GM19452 (cell line): Measurements from ENCODE around the gene RRP8.

Experiments
- ATAC-seq: cut with Tn5 transposase; IDR thresholded peaks from one replicate; pipeline ENCODE4 v1.9.1; 2021; ENCODE audit not compliant: unreplicated experiment

The RRP8 gene

GRCh38 chr11:6548641-6549040 is 54.8 kb downstream of the RRP8 start:
- ATAC-seq: no peak

- no peak for ATAC-seq
These were observed 55.3 kb downstream of the RRP8 start for GRCh38 chr11:6548121-6548520.

- ATAC-seq: no peak
These were observed 56.2 kb downstream of the RRP8 start for GRCh38 chr11:6547177-6547576.

GRCh38 chr11:6546735-6547134 is 56.7 kb downstream of the RRP8 start:
- no peak for ATAC-seq

GRCh38 chr11:6545917-6546605 is 57.4 kb downstream of the RRP8 start:
- ATAC-seq: no peak
